Endothelial cell of umbilical vein (primary cell): ENCODE data around the gene PHACTR1.

Experiments used
- EZH2 ChIP-seq: IDR thresholded peaks from 2 replicates; pipeline ENCODE4 v1.6.1; 2012; ENCODE audit warnings: borderline replicate concordance, low read depth, mild to moderate bottlenecking, moderate library complexity, low read length, inconsistent platforms; ENCODE audit not compliant: severe bottlenecking
- MYC ChIP-seq: IDR thresholded peaks from one replicate; pipeline ENCODE4 v1.6.1; 2011; ENCODE audit warnings: mild to moderate bottlenecking, low read depth, low read length
- POLR2A ChIP-seq: IDR thresholded peaks from 2 replicates; pipeline ENCODE4 v1.6.1; 2012; ENCODE audit warnings: low read depth, mild to moderate bottlenecking, control low read depth, low read length

DNA sequence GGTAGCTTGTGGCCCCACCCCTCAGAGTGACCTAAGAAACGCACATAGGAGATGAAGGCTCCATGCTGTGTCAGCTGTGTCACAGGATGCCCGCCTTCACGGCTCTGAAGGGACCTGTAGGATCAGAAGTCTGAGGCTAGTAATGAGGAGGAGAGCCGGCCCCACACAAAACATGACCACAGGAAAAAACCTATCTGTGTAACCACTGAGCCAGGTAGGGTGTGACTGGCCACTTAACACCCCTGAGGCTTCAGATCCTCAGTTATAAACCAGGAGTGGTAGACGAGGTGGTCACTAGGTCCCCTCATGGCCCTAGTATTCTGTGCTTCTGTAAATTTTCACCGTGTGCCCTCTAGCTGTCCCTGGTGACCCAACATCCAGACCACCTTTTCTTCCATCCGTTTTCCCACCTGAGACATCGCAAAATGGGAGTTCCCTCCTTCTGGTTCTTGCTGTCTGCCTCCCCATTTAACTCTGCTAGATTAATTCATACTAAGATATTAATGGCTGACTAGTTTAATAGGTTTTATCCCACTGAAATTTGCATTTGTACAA, 558.9 kb downstream of the PHACTR1 start:
- TF ChIP-seq POLR2A, result no peak
- TF ChIP-seq EZH2, result no peak
- no peak for TF ChIP-seq MYC
